NAMALWA (cell line): Measurements from ENCODE around the gene PSMG2.

Source experiments
- DNase-seq: peaks from one replicate; pipeline ENCODE4 v3.0.0-alpha.2; 2015; ENCODE audit warnings: low spot score

The PSMG2 gene

GRCh38 chr18:12702221-12703095 lies at the start of gene PSMG2, which contains the start of gene CEP76:
TSS of gene PSMG2 (plus strand) at chr18:12703042. CDS start at chr18:12703108, 66 bp downstream.
TSS of gene CEP76 (minus strand) at chr18:12702723. CDS start at chr18:12702548, 175 bp downstream.
- DNase-seq, result peak; percentile 91

GRCh38 chr18:12654971-12655370 lies 47.9 kb upstream of the PSMG2 start:
- DNase-seq, result no peak

- DNase-seq, result no peak
These were observed 46.3 kb upstream of the PSMG2 start for GRCh38 chr18:12656605-12656937.

- no peak for DNase-seq
These were observed 45.7 kb upstream of the PSMG2 start for GRCh38 chr18:12656938-12657683.

- no peak for DNase-seq
These were observed 45.0 kb upstream of the PSMG2 start, which contains the start of gene SPIRE1 for GRCh38 chr18:12657684-12658425. TSS of gene SPIRE1 (minus strand) at chr18:12658107. CDS start at chr18:12657866, 241 bp downstream.

GRCh38 chr18:12658426-12659138 lies 44.3 kb upstream of the PSMG2 start:
- DNase-seq, result no peak

GRCh38 chr18:12659904-12660605 lies 42.8 kb upstream of the PSMG2 start:
- peak; percentile 69 for DNase-seq

- no peak for DNase-seq
These were observed 34.8 kb upstream of the PSMG2 start for GRCh38 chr18:12668041-12668440.

- DNase-seq, result no peak
These were observed 23.6 kb upstream of the PSMG2 start for GRCh38 chr18:12679183-12679786.

GRCh38 chr18:12686100-12686499 lies 16.7 kb upstream of the PSMG2 start:
- peak; percentile 61 for DNase-seq

GRCh38 chr18:12689256-12689850 lies 13.5 kb upstream of the PSMG2 start:
- no peak for DNase-seq

- DNase-seq, result no peak
These were observed 10.6 kb upstream of the PSMG2 start for GRCh38 chr18:12692206-12692605.

GRCh38 chr18:12694032-12694431 lies 8.8 kb upstream of the PSMG2 start:
- no peak for DNase-seq

GRCh38 chr18:12699747-12700146 lies 3.1 kb upstream of the PSMG2 start:
- no peak for DNase-seq

- DNase-seq, result no peak
These were observed 1.7 kb upstream of the PSMG2 start for GRCh38 chr18:12701161-12701560.

GRCh38 chr18:12703096-12703567 lies 290 bp downstream of the PSMG2 start:
- no peak for DNase-seq

- peak; percentile 57 for DNase-seq
These were observed 822 bp downstream of the PSMG2 start for GRCh38 chr18:12703664-12704063.

GRCh38 chr18:12711446-12711845 lies 8.6 kb downstream of the PSMG2 start:
- no peak for DNase-seq

- no peak for DNase-seq
These were observed 18.8 kb downstream of the PSMG2 start for GRCh38 chr18:12721495-12722275.
